Measurements from ENCODE around the gene DOK5.

The DOK5 gene

GRCh38 chr20:54681869-54682268 is 206.5 kb downstream of the DOK5 start:
- H3K4me3 ChIP-seq (ENCODE audit: insufficient read depth, low read length, poor library complexity, severe bottlenecking), result no peak overlapping the region
- H3K79me2 ChIP-seq (ENCODE audit: insufficient read depth, low read length), result no peaks in the 10 kb centered on the region
- H3K27me3 ChIP-seq (ENCODE audit: low read length), result no peaks in the 10 kb centered on the region
- no peaks in the 10 kb centered on the region for H3K9me3 ChIP-seq (ENCODE audit: insufficient read depth, low read length)
- no peak overlapping the region for H3K27ac ChIP-seq (ENCODE audit: low read depth, low read length)
- H3K36me3 ChIP-seq (ENCODE audit: low read length), result no peaks in the 10 kb centered on the region
- no peak overlapping the region for H3K4me2 ChIP-seq (ENCODE audit: low read depth, low read length, poor library complexity, severe bottlenecking)
- H4K20me1 ChIP-seq (ENCODE audit: low read depth, low read length), result no peaks in the 10 kb centered on the region
- H3F3A ChIP-seq (ENCODE audit: insufficient read depth), result no peaks in the 10 kb centered on the region
- TF ChIP-seq EZH2phosphoT487 (conservative IDR thresholded peaks at IDR 0.05; ENCODE audit: low read length) (no peak), CTCF (IDR thresholded peaks at IDR 0.05; ENCODE audit: insufficient read depth, low read length, poor library complexity, severe bottlenecking) (no peak)
- H3K9me2 ChIP-seq (replicated peaks; ENCODE audit: insufficient read depth, low read length), result no peaks in the 10 kb centered on the region
- no peak overlapping the region for H3K9ac ChIP-seq (ENCODE audit: low read length)
- H2AFZ ChIP-seq (ENCODE audit: low read depth, low read length, severe bottlenecking), result no peak overlapping the region

GRCh38 chr20:54688476-54688875 is 213.1 kb downstream of the DOK5 start:
- H3K4me3 ChIP-seq (ENCODE audit: insufficient read depth, low read length, poor library complexity, severe bottlenecking), result no peak overlapping the region
- no peaks in the 10 kb centered on the region for H4K20me1 ChIP-seq (ENCODE audit: low read depth, low read length)
- H3K79me2 ChIP-seq (ENCODE audit: insufficient read depth, low read length), result no peaks in the 10 kb centered on the region
- no peak overlapping the region for H3K9ac ChIP-seq (ENCODE audit: low read length)
- H3F3A ChIP-seq (ENCODE audit: insufficient read depth), result no peaks in the 10 kb centered on the region
- H3K4me2 ChIP-seq (ENCODE audit: low read depth, low read length, poor library complexity, severe bottlenecking), result no peak overlapping the region
- no peaks in the 10 kb centered on the region for H3K36me3 ChIP-seq (ENCODE audit: low read length)
- no peak overlapping the region for H3K27ac ChIP-seq (ENCODE audit: low read depth, low read length)
- H3K27me3 ChIP-seq (ENCODE audit: low read length), result no peaks in the 10 kb centered on the region
- no peak overlapping the region for H2AFZ ChIP-seq (ENCODE audit: low read depth, low read length, severe bottlenecking)
- no peaks in the 10 kb centered on the region for H3K9me3 ChIP-seq (ENCODE audit: insufficient read depth, low read length)
- no peak for TF ChIP-seq EZH2phosphoT487 (conservative IDR thresholded peaks at IDR 0.05; ENCODE audit: low read length)
- no peak for TF ChIP-seq CTCF (IDR thresholded peaks at IDR 0.05; ENCODE audit: insufficient read depth, low read length, poor library complexity, severe bottlenecking)
- no peaks in the 10 kb centered on the region for H3K9me2 ChIP-seq (replicated peaks; ENCODE audit: insufficient read depth, low read length)

GRCh38 chr20:54690323-54690722 is 214.9 kb downstream of the DOK5 start:
- H3K4me3 ChIP-seq (ENCODE audit: insufficient read depth, low read length, poor library complexity, severe bottlenecking), result no peak overlapping the region

More at GRCh38 chr20:54690323-54690722, 214.9 kb downstream of the DOK5 start:
- H2AFZ ChIP-seq (ENCODE audit: low read depth, low read length, severe bottlenecking), result no peak overlapping the region
- H3F3A ChIP-seq (ENCODE audit: insufficient read depth), result no peaks in the 10 kb centered on the region
- no peaks in the 10 kb centered on the region for H3K36me3 ChIP-seq (ENCODE audit: low read length)
- TF ChIP-seq CTCF (IDR thresholded peaks at IDR 0.05; ENCODE audit: insufficient read depth, low read length, poor library complexity, severe bottlenecking) (no peak), EZH2phosphoT487 (conservative IDR thresholded peaks at IDR 0.05; ENCODE audit: low read length) (no peak)
- no peaks in the 10 kb centered on the region for H3K9me3 ChIP-seq (ENCODE audit: insufficient read depth, low read length)
- H3K27ac ChIP-seq (ENCODE audit: low read depth, low read length), result no peak overlapping the region
- H3K9ac ChIP-seq (ENCODE audit: low read length), result no peak overlapping the region
- H3K27me3 ChIP-seq (ENCODE audit: low read length), result no peaks in the 10 kb centered on the region
- H3K4me2 ChIP-seq (ENCODE audit: low read depth, low read length, poor library complexity, severe bottlenecking), result no peak overlapping the region
- H4K20me1 ChIP-seq (ENCODE audit: low read depth, low read length), result no peaks in the 10 kb centered on the region
- no peaks in the 10 kb centered on the region for H3K79me2 ChIP-seq (ENCODE audit: insufficient read depth, low read length)
- no peaks in the 10 kb centered on the region for H3K9me2 ChIP-seq (replicated peaks; ENCODE audit: insufficient read depth, low read length)

All from SU-DHL-6 (cell line).